GM21737 (cell line): Measurements from ENCODE around the gene LAG3.

ENCODE experiments used
- ATAC-seq: cut with Tn5 transposase; IDR thresholded peaks from one replicate; pipeline ENCODE4 v1.9.1; 2021; ENCODE audit warnings: mild to moderate bottlenecking, moderate library complexity; ENCODE audit not compliant: unreplicated experiment

The LAG3 gene

GRCh38 chr12:6771091-6771495 lies 1.2 kb upstream of the LAG3 start:
- no peak for ATAC-seq

- ATAC-seq, result no peak
Observed at GRCh38 chr12:6771509-6772330, 600 bp upstream of the LAG3 start.

- ATAC-seq, result no peak
Observed at GRCh38 chr12:6772726-6773589, 638 bp downstream of the LAG3 start.

GRCh38 chr12:6773590-6774351 lies 1.5 kb downstream of the LAG3 start:
- ATAC-seq, result no peak

GRCh38 chr12:6774499-6775062 lies 2.3 kb downstream of the LAG3 start:
- no peak for ATAC-seq

- no peak for ATAC-seq
Observed at GRCh38 chr12:6775185-6776174, 3.2 kb downstream of the LAG3 start.

GRCh38 chr12:6777386-6777785 lies 5.1 kb downstream of the LAG3 start:
- no peak for ATAC-seq

GRCh38 chr12:6778217-6778573 lies 5.9 kb downstream of the LAG3 start:
- ATAC-seq, result no peak

- peak; percentile 75 for ATAC-seq
Observed at GRCh38 chr12:6778574-6779550, 6.5 kb downstream of the LAG3 start.

- no peak for ATAC-seq
Observed at GRCh38 chr12:6779708-6780432, 7.5 kb downstream of the LAG3 start.

- no peak for ATAC-seq
Observed at GRCh38 chr12:6780573-6780972, 8.3 kb downstream of the LAG3 start.

- no peak for ATAC-seq
Observed at GRCh38 chr12:6782119-6782518, 9.8 kb downstream of the LAG3 start.

GRCh38 chr12:6782850-6783566 lies 10.7 kb downstream of the LAG3 start:
- no peak for ATAC-seq

- no peak for ATAC-seq
Observed at GRCh38 chr12:6783828-6784227, 11.5 kb downstream of the LAG3 start.

- no peak for ATAC-seq
Observed at GRCh38 chr12:6784296-6784695, 12.0 kb downstream of the LAG3 start.

- ATAC-seq, result no peak
Observed at GRCh38 chr12:6784761-6785160, 12.4 kb downstream of the LAG3 start.

- no peak for ATAC-seq
Observed at GRCh38 chr12:6786416-6787094, 14.2 kb downstream of the LAG3 start.
